GM12872 (cell line): Measurements from ENCODE around the gene SURF2.

ENCODE experiments used
- TF ChIP-seq, protein P1 (sequence below): IDR thresholded peaks from 3 replicates; pipeline ENCODE4 v1.5.1; 2011; ENCODE audit warnings: low read depth, mild to moderate bottlenecking, low read length, moderate library complexity; ENCODE audit not compliant: insufficient read depth

The SURF2 gene

DNA sequence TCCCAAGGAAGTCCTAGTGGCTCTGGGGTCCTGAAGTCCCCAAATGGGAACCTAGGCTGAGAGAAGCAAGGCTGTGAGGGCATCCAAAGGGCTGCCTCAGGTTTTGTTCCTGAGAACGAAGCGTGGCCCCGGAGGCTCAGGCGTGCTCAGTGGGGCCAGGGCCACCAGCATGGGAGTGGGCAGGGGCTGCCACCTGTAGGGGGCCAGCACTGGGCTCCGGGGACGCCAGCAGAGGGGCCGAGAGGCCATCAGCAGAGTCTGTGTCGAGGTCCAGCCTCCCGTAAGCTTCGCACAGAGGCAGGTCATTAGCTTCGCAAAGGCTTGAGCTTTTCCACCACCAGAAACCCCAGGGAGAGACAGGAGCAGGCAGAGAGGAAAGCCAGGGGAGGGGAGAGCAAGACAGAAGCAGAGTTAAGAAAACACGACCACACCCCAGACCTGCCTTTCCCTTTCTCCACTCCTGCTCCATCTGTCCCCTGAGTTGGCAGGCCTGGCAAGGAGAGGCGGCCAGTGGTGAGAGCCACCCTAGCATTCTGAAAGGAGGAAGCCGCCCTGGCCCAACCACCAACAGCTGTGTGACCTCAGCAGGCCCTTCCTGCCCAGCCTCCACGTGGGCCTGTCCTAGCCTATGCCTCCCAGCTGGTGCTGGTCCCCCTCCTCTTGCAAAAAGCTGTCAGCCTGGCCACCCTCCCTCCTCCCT is 14.8 kb upstream of the SURF2 start:
- TF ChIP-seq, protein P1, sequence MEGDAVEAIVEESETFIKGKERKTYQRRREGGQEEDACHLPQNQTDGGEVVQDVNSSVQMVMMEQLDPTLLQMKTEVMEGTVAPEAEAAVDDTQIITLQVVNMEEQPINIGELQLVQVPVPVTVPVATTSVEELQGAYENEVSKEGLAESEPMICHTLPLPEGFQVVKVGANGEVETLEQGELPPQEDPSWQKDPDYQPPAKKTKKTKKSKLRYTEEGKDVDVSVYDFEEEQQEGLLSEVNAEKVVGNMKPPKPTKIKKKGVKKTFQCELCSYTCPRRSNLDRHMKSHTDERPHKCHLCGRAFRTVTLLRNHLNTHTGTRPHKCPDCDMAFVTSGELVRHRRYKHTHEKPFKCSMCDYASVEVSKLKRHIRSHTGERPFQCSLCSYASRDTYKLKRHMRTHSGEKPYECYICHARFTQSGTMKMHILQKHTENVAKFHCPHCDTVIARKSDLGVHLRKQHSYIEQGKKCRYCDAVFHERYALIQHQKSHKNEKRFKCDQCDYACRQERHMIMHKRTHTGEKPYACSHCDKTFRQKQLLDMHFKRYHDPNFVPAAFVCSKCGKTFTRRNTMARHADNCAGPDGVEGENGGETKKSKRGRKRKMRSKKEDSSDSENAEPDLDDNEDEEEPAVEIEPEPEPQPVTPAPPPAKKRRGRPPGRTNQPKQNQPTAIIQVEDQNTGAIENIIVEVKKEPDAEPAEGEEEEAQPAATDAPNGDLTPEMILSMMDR = no peak

DNA sequence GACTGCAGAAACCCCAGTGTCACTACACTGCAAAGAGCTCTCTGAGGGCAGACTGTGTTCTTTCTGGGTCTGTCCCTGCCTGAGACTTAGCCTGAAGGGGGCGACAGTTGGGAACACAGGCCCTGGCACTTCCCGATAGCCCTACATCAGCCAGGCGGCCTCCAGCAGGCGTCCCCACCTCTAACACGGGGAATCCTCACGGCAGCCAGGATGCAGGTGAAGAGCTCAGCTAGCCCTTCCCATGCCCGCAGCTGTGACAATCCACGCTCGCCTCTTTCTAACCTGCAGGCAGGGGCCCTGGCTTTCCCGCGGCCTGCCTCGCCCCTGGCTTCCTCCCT is 14.3 kb upstream of the SURF2 start:
- TF ChIP-seq, protein P1 = peak; percentile 34

DNA sequence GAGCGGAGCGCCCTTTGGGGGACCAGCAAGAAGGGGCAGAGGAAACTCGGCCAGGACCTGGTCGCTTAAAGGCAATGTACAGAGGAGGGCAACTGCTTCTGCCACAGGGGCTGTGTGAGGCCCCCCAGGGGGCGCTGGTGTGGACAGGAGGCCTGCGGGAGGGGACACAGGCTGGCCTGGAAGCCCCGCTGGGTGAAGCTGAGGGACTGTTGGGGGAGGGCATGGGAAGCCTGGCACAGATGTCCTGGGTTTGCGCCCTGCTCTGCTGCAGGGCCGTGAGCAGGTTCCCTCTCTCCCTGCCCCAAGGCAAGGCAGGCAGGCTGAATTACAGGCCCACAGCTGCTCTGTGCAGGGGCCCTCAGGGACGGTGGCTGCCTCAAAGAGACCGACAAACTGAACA is 13.8 kb upstream of the SURF2 start:
- TF ChIP-seq, protein P1 = peak; percentile 41; the same call in 2 of the 3 replicates

DNA sequence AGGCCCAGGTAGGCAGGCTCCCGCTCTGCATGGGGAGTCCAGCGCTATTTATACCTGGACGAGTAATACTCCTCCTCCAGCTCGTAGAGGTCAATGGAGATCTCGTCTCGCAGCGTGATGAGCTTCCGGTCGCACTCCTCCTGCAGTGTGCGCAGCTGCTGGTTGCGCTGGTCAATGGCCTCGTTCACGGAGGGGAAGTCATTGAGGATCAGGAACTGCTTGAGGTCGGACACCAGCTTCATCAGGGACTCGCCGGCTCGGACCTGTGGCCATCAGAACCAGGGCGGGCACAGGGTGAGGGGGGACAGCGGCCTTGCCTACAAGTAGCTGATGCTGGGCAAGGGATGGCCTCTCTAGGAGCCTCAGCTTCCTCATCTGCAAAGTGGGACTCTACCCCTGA is 12.3 kb upstream of the SURF2 start:
- TF ChIP-seq, protein P1 = no peak

DNA sequence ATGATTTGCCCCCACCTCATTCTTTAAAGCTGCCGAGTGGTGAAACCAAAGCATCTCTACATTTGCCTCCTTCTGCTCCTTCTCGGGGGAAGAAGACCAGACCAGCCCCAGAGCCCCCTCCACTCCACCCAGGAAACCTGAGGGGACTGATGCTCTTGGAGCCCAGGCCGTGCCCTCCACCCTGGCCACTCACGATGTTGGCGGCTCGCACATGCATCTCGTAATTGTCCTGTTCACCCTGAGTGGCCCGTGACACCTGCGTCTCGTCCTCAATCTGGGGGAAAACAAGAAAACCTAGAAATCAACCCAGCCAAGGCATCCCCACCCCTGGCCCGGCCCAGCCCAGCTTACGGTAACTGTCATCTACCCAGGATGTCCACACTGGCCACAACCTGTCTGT is 11.4 kb upstream of the SURF2 start:
- TF ChIP-seq, protein P1 = no peak

DNA sequence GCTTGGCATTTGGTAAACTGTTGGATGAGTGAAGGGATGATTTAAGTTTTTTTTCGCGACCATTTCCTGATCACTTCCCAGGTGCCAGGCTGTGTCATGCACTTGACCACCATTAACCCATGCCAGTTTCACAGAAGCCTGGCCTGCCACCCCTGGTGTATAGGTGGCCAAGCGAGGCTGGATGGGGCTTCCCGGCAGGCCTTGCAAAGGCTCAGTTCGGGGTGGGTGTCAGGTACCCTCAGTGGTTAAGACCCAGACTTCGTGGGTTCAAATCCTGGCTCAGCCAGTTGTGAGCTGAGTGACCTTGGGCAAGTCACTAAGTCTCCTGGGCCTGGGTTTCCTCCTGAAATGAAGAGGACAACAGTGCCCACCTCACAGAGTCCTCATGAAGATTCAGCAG is 10.8 kb upstream of the SURF2 start:
- TF ChIP-seq, protein P1 = no peak

DNA sequence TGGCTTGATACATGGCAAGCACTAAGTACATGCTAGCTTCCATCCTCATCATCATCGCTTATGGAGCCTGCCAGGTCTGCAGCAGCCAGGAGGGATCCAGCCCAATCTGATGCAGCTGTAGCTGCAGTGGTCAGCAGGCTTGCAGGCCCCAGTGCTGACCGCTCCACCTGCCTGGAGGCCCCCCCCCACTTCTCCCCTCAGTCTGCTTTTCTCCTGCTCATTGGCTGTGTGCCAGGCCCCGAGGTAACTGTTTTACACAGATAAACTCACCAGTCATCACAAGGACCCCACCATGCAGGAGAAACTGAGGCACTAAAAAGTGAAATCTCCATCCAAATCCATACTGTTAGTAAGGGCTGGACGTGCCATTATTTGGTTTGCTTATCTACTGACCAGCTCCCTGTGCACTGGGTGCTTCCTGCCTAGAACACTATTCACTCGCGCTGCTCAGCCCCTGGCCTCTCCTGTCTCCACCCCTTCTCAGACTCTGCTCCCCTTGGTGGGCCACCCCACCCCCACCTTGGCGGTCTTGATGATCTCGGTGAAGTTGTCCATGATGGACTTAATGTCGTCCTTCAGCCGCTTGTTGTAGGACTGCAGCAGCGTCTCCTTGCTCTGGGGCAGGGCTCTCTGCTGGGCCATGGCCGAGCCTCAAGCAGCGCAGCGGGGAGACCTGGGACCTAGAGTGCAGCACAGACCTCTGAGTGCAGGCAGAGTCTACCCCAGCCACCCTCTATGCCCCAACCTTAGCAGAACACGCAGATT is 10.1 kb upstream of the SURF2 start:
- TF ChIP-seq, protein P1 = no peak
